Common myeloid progenitor, CD34-positive (primary cell): Measurements from ENCODE around the gene PSG7.
"Not testable (repeated sequence)": the region's sequence is repeated elsewhere in the genome, so short reads cannot be mapped to it uniquely, and the experiment has no call there.

Source experiments
- CTCF ChIA-PET: fragments of 350-600 bp; sonication (Branson Sonifier 250); formaldehyde crosslinking; loops from one replicate; lab custom pipeline; 2021; ENCODE audit warnings: antibody characterized with exemption; lab: Charles Lee
- POLR2A ChIA-PET: fragments of 350-600 bp; sonication (Branson Sonifier 250); formaldehyde crosslinking; loops from one replicate; lab custom pipeline; 2021; ENCODE audit warnings: antibody characterized with exemption; lab: Charles Lee
- DNase-seq, 3 donors: peaks; one replicate each; pipeline versions ENCODE4 v3.0.0 to v3.0.0-alpha.2; 2013
- H3K27ac ChIP-seq, 2 experiments: 1 replicate in 1 of 2; 2 replicates in 1 of 2; pipeline ENCODE4 v1.7.0; 2013; ENCODE audit warnings: inconsistent platforms in 2 of 2, low read length in 2 of 2, mild to moderate bottlenecking in 2 of 2, low read depth in 1 of 2, moderate library complexity in 1 of 2; ENCODE audit not compliant: severe bottlenecking in 2 of 2, insufficient read depth in 1 of 2, poor library complexity in 1 of 2
- H3K27me3 ChIP-seq, 5 experiments: replicated peaks in 2 of 5; 1 replicate in 3 of 5; 2 replicates in 2 of 5; pipeline versions ENCODE4 v1.6.1 to v1.7.0; 2013; ENCODE audit warnings: low read length in 4 of 5, mild to moderate bottlenecking in 2 of 5, moderate library complexity in 2 of 5, inconsistent platforms in 1 of 5; ENCODE audit not compliant: insufficient read depth in 5 of 5, control insufficient read depth in 4 of 5
- H3K36me3 ChIP-seq, 4 experiments: 1 replicate in 2 of 4; 2 replicates in 2 of 4; pipeline versions ENCODE4 v1.6.1 to v1.7.0; 2013; ENCODE audit warnings: low read length in 3 of 4, control low read depth in 1 of 4, mild to moderate bottlenecking in 1 of 4; ENCODE audit not compliant: control insufficient read depth in 4 of 4, insufficient read depth in 4 of 4
- H3K4me1 ChIP-seq, 4 experiments: 1 replicate in 3 of 4; 2 replicates in 1 of 4; pipeline versions ENCODE4 v1.6.1 to v1.7.1; 2013; ENCODE audit warnings: low read length in 3 of 4, mild to moderate bottlenecking in 3 of 4, control low read depth in 1 of 4, inconsistent platforms in 1 of 4, moderate library complexity in 1 of 4; ENCODE audit not compliant: control insufficient read depth in 4 of 4, insufficient read depth in 4 of 4; ENCODE audit errors: control extremely low read depth in 1 of 4
- H3K4me3 ChIP-seq, 7 experiments: 1 replicate in 4 of 7; 2 replicates in 3 of 7; pipeline versions ENCODE4 v1.5.1 to v1.7.0; 2013; ENCODE audit warnings: mild to moderate bottlenecking in 7 of 7, low read length in 6 of 7, moderate library complexity in 6 of 7, inconsistent platforms in 2 of 7, low read depth in 2 of 7, control low read depth in 1 of 7; ENCODE audit not compliant: insufficient read depth in 4 of 7, control insufficient read depth in 1 of 7; ENCODE audit errors: extremely low read depth in 1 of 7
- H3K9me3 ChIP-seq, 5 experiments: 1 replicate in 4 of 5; 2 replicates in 1 of 5; pipeline versions ENCODE4 v1.6.1 to v1.7.1; 2013; ENCODE audit warnings: low read length in 4 of 5, mild to moderate bottlenecking in 2 of 5, inconsistent platforms in 1 of 5, low read depth in 1 of 5, moderate library complexity in 1 of 5; ENCODE audit not compliant: control insufficient read depth in 4 of 5, insufficient read depth in 2 of 5; ENCODE audit errors: control extremely low read depth in 1 of 5
- WGBS: methylation state at CpG from one replicate; pipeline ENCODE4 v1.1.5; 2013; ENCODE audit not compliant: insufficient coverage; 5-methylcytosine and 5-hydroxymethylcytosine counted together

Gene PSG7

DNA sequence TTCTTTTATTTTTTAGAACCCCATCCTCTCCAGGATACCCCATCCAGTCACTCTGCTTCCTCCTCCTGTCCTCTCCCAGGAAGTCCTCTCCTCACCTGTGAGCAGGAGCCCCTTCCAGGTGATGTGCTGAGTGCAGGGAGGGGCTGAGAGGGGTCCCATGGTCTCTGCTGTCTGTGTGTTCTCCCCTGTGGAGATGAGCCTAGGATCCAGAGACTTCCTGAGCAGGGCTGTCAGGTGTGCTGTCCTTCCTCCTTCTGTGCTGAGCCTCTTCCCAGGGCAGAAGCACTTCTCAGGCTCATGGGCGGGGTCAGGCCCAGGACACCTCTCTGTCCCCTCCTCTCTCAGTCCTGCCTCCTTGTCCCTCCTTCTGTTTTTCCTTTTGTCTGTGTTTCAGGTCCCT, 19.4 kb downstream of the PSG7 start, which contains the start of gene PSG6:
TSS of gene PSG6 (minus strand) at position 261 of the 400 bp plus-strand sequence. CDS start at position 159, 102 bp downstream.
- no CpG with 5 or more reads among the region's 1 CpG for WGBS
- H3K36me3 ChIP-seq, H3K4me3 ChIP-seq, CTCF ChIA-PET, DNase-seq, H3K27ac ChIP-seq, H3K9me3 ChIP-seq, H3K4me1 ChIP-seq, H3K27me3 ChIP-seq, POLR2A ChIA-PET: not testable (repeated sequence)

DNA sequence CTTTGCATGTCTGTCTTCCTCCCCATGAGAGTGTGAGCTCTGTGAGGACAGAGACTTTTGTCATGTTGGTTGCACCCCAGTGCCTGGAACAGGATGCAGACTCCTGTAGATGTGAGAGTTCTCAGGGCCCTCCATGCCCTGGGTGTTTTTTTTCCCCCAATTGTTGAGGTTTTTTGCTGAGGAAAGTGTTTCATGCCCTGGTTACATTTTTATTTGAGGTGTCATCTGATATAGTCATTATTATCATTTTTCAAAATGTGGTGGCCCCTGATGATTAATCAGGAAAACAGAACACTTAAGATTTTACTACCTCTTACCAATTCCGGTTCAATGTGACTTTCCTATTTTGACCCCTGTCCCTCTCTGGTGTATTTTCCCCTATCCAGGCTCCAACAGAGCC, 20.1 kb downstream of the PSG7 start:
- CTCF ChIA-PET, H3K27me3 ChIP-seq: not testable (repeated sequence)
- WGBS: 83% methylated on average over 1 of the region's 1 CpG

DNA sequence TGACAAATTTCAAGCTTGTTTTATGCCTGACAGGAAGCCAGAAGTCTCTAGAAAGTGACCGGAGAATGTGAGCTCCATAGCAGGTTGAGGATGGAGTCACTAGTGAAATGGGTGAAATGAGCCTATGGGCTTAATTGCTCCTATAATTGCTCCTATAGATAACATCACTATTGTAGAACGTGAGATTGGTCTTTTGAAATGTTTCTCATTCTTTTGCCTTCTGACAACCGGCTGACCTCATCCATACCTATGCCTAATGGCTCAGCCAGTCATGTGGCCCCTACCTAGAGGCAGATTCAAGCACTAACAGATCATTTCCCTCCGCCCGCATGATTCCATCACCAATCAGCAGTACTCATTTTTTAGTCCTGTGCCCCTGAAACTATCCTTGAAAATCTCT, 23.5 kb downstream of the PSG7 start:
- H3K27ac ChIP-seq, DNase-seq, H3K27me3 ChIP-seq, H3K4me1 ChIP-seq, H3K9me3 ChIP-seq, H3K36me3 ChIP-seq, POLR2A ChIA-PET, CTCF ChIA-PET, H3K4me3 ChIP-seq: not testable (repeated sequence)
- no CpG with 5 or more reads among the region's 5 CpGs for WGBS

More for the DNA sequence above, 20.1 kb downstream of the PSG7 start:
- DNase-seq, H3K4me1 ChIP-seq, POLR2A ChIA-PET, H3K36me3 ChIP-seq, H3K4me3 ChIP-seq, H3K9me3 ChIP-seq, H3K27ac ChIP-seq: not testable (repeated sequence)

DNA sequence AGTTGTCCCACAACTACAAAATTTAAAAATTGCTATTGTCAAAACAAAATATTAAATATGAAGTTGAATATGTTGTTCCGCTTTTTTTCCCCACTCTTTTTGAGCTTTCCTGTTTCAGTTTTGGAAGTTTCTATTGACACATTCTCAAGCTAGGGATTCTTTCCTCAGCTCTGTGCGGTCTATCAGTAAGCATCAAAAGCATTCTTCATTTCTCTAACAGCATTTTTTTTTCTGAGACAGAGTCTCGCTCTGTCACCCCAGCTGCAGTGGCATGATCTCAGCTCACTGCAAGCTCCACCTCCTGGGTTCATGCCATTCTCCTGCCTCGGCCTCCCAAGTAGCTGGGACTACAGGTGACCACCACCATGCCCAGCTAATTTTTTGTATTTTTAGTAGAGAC, 24.1 kb downstream of the PSG7 start:
- CTCF ChIA-PET, DNase-seq, H3K4me1 ChIP-seq, H3K36me3 ChIP-seq, H3K9me3 ChIP-seq, POLR2A ChIA-PET, H3K27me3 ChIP-seq, H3K4me3 ChIP-seq, H3K27ac ChIP-seq: not testable (repeated sequence)
- 96% methylated on average over 3 of the region's 4 CpGs for WGBS

DNA sequence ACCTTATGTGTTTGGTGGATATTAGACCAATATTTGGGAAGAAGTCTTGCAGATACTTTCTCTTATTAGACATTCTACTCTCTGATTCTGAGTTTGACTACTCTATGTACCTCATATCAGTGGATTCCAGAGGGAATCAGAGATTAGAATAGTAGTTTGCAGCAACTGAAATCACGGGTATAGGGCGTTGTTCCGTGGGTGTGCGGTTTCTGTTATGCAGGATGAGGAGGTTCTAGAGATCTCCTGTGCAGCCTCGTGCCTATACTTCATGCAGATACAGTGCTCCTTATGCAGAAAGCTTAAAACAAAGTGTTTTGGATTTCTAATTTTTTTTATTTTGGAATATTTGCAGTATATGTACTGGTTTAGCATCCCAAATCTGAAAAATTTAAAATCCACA, 25.3 kb downstream of the PSG7 start:
- POLR2A ChIA-PET, DNase-seq, H3K4me1 ChIP-seq, H3K9me3 ChIP-seq, H3K36me3 ChIP-seq, CTCF ChIA-PET, H3K27ac ChIP-seq, H3K27me3 ChIP-seq, H3K4me3 ChIP-seq: not testable (repeated sequence)
- WGBS: 100% methylated on average over 1 of the region's 5 CpGs

DNA sequence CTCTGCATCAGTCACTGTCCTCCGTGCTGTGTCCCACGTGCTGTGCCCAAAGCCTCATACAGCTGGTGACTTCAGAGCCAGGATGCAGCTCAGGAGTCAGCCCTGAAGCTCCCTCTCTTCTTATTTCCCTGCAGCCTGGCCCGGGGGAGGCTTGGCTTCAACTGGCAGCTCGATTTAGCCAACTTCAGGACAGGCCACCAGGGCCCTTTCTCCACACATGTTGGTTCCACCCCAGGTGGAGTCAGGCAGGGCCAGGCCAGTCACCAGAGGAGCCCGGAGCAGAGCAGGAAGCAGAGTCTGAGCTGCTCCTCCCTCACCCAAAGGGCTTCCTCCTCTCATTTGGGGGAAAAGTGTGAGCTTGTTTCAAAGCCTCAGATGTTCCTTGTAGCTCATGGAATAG, 30.8 kb downstream of the PSG7 start:
- H3K27me3 ChIP-seq, H3K27ac ChIP-seq, DNase-seq, H3K4me1 ChIP-seq, CTCF ChIA-PET, H3K4me3 ChIP-seq, H3K9me3 ChIP-seq, H3K36me3 ChIP-seq: not testable (repeated sequence)
- POLR2A ChIA-PET: interaction anchor here (0.6 kb wide), 1 partner anchor 490 kb away, joined by 3 read pairs; no protein-coding TSS in a partner anchor
- WGBS: 61% methylated on average over 4 of the region's 5 CpGs

DNA sequence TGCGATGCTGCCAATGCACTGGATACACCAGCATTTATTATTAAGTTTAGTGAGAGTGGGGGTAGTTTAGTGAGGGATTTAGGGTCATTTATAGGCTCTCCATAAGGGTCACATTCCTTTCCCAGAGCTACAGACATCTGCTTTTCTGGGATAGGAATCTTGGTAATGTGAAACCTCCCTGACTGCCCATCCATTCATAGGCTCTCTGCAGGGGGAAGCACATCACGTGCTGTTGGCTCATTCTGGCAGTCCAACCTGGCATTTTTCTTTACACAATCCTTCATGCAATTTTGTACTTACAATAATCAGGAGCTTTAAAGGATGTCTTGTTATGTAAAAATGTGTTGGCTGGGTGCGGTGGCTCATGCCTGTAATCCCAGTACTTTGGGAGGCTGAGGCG, 36.4 kb downstream of the PSG7 start:
- WGBS: 90% methylated on average over 2 of the region's 4 CpGs

More for the DNA sequence above, 36.4 kb downstream of the PSG7 start:
- H3K27ac ChIP-seq, H3K27me3 ChIP-seq, POLR2A ChIA-PET, H3K36me3 ChIP-seq, H3K9me3 ChIP-seq, DNase-seq, H3K4me1 ChIP-seq, H3K4me3 ChIP-seq, CTCF ChIA-PET: not testable (repeated sequence)
